Astrocyte (in vitro differentiated cells and primary cell): ENCODE data around the gene STRIP2.

ENCODE experiments used
- CTCF ChIP-seq: IDR thresholded peaks from 2 replicates; pipeline ENCODE4 v1.5.1; 2011; ENCODE audit warnings: low read depth, mild to moderate bottlenecking, inconsistent platforms, low read length, moderate library complexity; ENCODE audit not compliant: insufficient read depth
- EZH2 ChIP-seq: IDR thresholded peaks from 2 replicates; pipeline ENCODE4 v1.6.1; 2012; ENCODE audit warnings: mild to moderate bottlenecking, low read length, inconsistent platforms; ENCODE audit not compliant: insufficient read depth

- TF ChIP-seq CTCF: peak; percentile 9
- TF ChIP-seq EZH2: no peak
Observed at GRCh38 chr7:129433847-129434674, at the start of gene STRIP2.
